ENCODE data around the gene TLCD4. TPM values are rescaled to one million over a fixed set of nuclear protein-coding genes. Genes with fewer than 3 reads are reported as not detected.

TLCD4 gene
- total RNA-seq, 1 experiment from 2014 or later: 2.0 TPM

GRCh38 chr1:95086949-95087533 lies 30.1 kb upstream of the TLCD4 start:
- Mint-ChIP-seq H3K4me3 (no peak overlapping the region), H3K27me3 (ENCODE audit: low read depth) (no peaks in the 10 kb centered on the region), H3K27ac (no peak overlapping the region), H3K36me3 (peaks cover 2% of the 10 kb centered on the region; the same call in 1 of the 2 replicates), H3K9me3 (peaks cover 22% of the 10 kb centered on the region), H3K4me1 (peaks cover 29% of the 10 kb centered on the region)
- ATAC-seq (peak; percentile 55), DNase-seq (ENCODE audit: low spot score) (no peak)
- ChIA-PET POLR2A (no interaction called here), CTCF (interaction anchor here (1.1 kb wide), 1 partner anchor 147 kb away, joined by 7 read pairs; the partner anchor contains the start of gene RWDD3)
- TF ChIP-seq ZSCAN18 (CRISPR knock-in tag; IDR thresholded peaks at IDR 0.05) (no peak), ZNF232 (CRISPR knock-in tag; IDR thresholded peaks at IDR 0.05) (no peak), SP1 (CRISPR knock-in tag; conservative IDR thresholded peaks at IDR 0.05) (no peak), TEAD4 (CRISPR knock-in tag; IDR thresholded peaks at IDR 0.05) (no peak), JAZF1 (CRISPR knock-in tag; IDR thresholded peaks at IDR 0.05) (no peak), HMGA2 (CRISPR knock-in tag; IDR thresholded peaks at IDR 0.05) (no peak), MYBL2 (CRISPR knock-in tag; IDR thresholded peaks at IDR 0.05) (no peak), ZMAT4 (CRISPR knock-in tag; IDR thresholded peaks at IDR 0.05) (no peak)

- Mint-ChIP-seq H3K27ac (no peak overlapping the region), H3K4me3 (no peak overlapping the region), H3K4me1 (peaks cover 25% of the 10 kb centered on the region), H3K36me3 (peaks cover 2% of the 10 kb centered on the region; the same call in 1 of the 2 replicates), H3K27me3 (ENCODE audit: low read depth) (no peaks in the 10 kb centered on the region), H3K9me3 (peaks cover 26% of the 10 kb centered on the region)
- ChIA-PET POLR2A (no interaction called here), CTCF (interaction anchor here (1.1 kb wide), 1 partner anchor 15 kb away, joined by 4 read pairs; the partner anchor contains the start of gene ALG14)
- TF ChIP-seq TEAD1 (CRISPR knock-in tag; IDR thresholded peaks at IDR 0.05): no peak
- no peak for TF ChIP-seq E2F5 (CRISPR knock-in tag; IDR thresholded peaks at IDR 0.05)
- no peak for TF ChIP-seq ARID4B (CRISPR knock-in tag; IDR thresholded peaks at IDR 0.05; ENCODE audit: borderline replicate concordance)
- TF ChIP-seq PRRX2 (CRISPR knock-in tag; IDR thresholded peaks at IDR 0.05): no peak
- TF ChIP-seq JAZF1 (CRISPR knock-in tag; IDR thresholded peaks at IDR 0.05): no peak
- TF ChIP-seq GABPB1 (CRISPR knock-in tag; IDR thresholded peaks at IDR 0.05): no peak
- TF ChIP-seq ZBTB43 (CRISPR knock-in tag; IDR thresholded peaks at IDR 0.05): no peak
- no peak for TF ChIP-seq ZNF532 (CRISPR knock-in tag; IDR thresholded peaks at IDR 0.05; ENCODE audit: borderline replicate concordance)
- TF ChIP-seq, protein P1, sequence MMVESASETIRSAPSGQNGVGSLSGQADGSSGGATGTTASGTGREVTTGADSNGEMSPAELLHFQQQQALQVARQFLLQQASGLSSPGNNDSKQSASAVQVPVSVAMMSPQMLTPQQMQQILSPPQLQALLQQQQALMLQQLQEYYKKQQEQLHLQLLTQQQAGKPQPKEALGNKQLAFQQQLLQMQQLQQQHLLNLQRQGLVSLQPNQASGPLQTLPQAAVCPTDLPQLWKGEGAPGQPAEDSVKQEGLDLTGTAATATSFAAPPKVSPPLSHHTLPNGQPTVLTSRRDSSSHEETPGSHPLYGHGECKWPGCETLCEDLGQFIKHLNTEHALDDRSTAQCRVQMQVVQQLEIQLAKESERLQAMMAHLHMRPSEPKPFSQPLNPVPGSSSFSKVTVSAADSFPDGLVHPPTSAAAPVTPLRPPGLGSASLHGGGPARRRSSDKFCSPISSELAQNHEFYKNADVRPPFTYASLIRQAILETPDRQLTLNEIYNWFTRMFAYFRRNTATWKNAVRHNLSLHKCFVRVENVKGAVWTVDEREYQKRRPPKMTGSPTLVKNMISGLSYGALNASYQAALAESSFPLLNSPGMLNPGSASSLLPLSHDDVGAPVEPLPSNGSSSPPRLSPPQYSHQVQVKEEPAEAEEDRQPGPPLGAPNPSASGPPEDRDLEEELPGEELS (CRISPR knock-in tag; IDR thresholded peaks at IDR 0.05): no peak
- TF ChIP-seq ZNF512 (CRISPR knock-in tag; IDR thresholded peaks at IDR 0.05; ENCODE audit: borderline replicate concordance): no peak
- TF ChIP-seq SMAD4 (CRISPR knock-in tag; IDR thresholded peaks at IDR 0.05): no peak
- ATAC-seq: no peak
- DNase-seq (ENCODE audit: low spot score): no peak
These were observed 28.9 kb upstream of the TLCD4 start for GRCh38 chr1:95088303-95088702.
